PC-3 (cell line): ENCODE results near the gene GPD1L. TPM values are rescaled to one million over a fixed set of nuclear protein-coding genes. Genes with fewer than 3 reads are reported as not detected.

Source experiments
- ATAC-seq: fragments of 200-7000 bp; cut with Tn5 transposase; 2 replicates; pipeline ENCODE4 v1.9.1; 2020; ENCODE audit warnings: mild to moderate bottlenecking, moderate library complexity
- BruUV-seq: library from RNA; stranded (reverse); fragments of 400-500 nt; replicated peaks from 2 replicates; lab custom pipeline; 2021; lab: Mats Ljungman, UMichigan
- CTCF ChIA-PET: fragments of 300-600 bp; sonication (Branson Sonifier 250); formaldehyde crosslinking; loops from one replicate; lab custom pipeline; 2022; ENCODE audit warnings: antibody characterized with exemption; lab: Charles Lee
- POLR2A ChIA-PET: fragments of 300-600 bp; sonication (Branson Sonifier 250); formaldehyde crosslinking; loops from one replicate; lab custom pipeline; 2022; ENCODE audit warnings: antibody characterized with exemption; ENCODE audit not compliant: unreplicated experiment; lab: Charles Lee
- DNase-seq: peaks from one replicate; pipeline ENCODE4 v3.0.0-alpha.2; 2015
- H2AFZ ChIP-seq: fragments of 300-600 bp; sonication (generic); 2 replicates; pipeline ENCODE4 v1.6.0; 2016; ENCODE audit warnings: antibody characterized with exemption, low read length
- H3F3A ChIP-seq: fragments of 300-600 bp; sonication (generic); one replicate; pipeline ENCODE4 v1.6.0; 2017; ENCODE audit warnings: antibody characterized with exemption, low read length, control low read depth, mild to moderate bottlenecking; ENCODE audit not compliant: unreplicated experiment
- H3K27ac ChIP-seq: fragments of 300-600 bp; sonication (generic); 2 replicates; pipeline ENCODE4 v1.5.1; 2016; ENCODE audit warnings: mild to moderate bottlenecking, low read length
- H3K27me3 ChIP-seq: fragments of 300-600 bp; sonication (generic); 2 replicates; pipeline ENCODE4 v1.6.1; 2016; ENCODE audit warnings: low read length, mixed read lengths
- H3K36me3 ChIP-seq: fragments of 300-600 bp; sonication (generic); 2 replicates; pipeline ENCODE4 v1.6.1; 2016; ENCODE audit warnings: low read depth, mixed run types, low read length, mixed read lengths
- H3K4me1 ChIP-seq: fragments of 300-600 bp; sonication (generic); 2 replicates; pipeline ENCODE4 v1.5.1; 2016; ENCODE audit warnings: low read length; ENCODE audit not compliant: insufficient read depth
- H3K4me2 ChIP-seq: fragments of 300-600 bp; sonication (generic); 2 replicates; pipeline ENCODE4 v1.6.0; 2016; ENCODE audit warnings: low read length
- H3K4me3 ChIP-seq: fragments of 300-600 bp; sonication (generic); 2 replicates; pipeline ENCODE4 v1.5.1; 2016; ENCODE audit warnings: mild to moderate bottlenecking, low read length, mixed read lengths
- H3K79me2 ChIP-seq: fragments of 300-600 bp; sonication (generic); 2 replicates; pipeline ENCODE4 v1.6.1; 2017; ENCODE audit warnings: low read length, mixed read lengths
- H3K9ac ChIP-seq: fragments of 300-600 bp; sonication (generic); 2 replicates; pipeline ENCODE4 v1.6.0; 2016; ENCODE audit warnings: mild to moderate bottlenecking, low read length
- H3K9me2 ChIP-seq: fragments of 300-600 bp; sonication (generic); replicated peaks from 2 replicates; pipeline ENCODE4 v1.6.1; 2016; ENCODE audit warnings: mixed run types, low read length, mixed read lengths
- H3K9me3 ChIP-seq: fragments of 300-600 bp; sonication (generic); 2 replicates; pipeline ENCODE4 v1.6.1; 2016; ENCODE audit warnings: low read length, mixed read lengths
- H4K20me1 ChIP-seq: fragments of 300-600 bp; sonication (generic); 2 replicates; pipeline ENCODE4 v1.6.1; 2016; ENCODE audit warnings: low read length, mixed read lengths
- EZH2 ChIP-seq: fragments of 300-600 bp; sonication (generic); IDR thresholded peaks from one replicate; pipeline ENCODE4 v1.6.1; 2017; ENCODE audit warnings: antibody characterized with exemption, mild to moderate bottlenecking, low read length; ENCODE audit not compliant: unreplicated experiment
- EZH2phosphoT487 ChIP-seq: fragments of 300-600 bp; sonication (generic); IDR thresholded peaks from 2 replicates; pipeline ENCODE4 v1.6.1; 2018; ENCODE audit warnings: mild to moderate bottlenecking, antibody characterized with exemption, low read length, borderline replicate concordance
- intact Hi-C: fragments of 100-400 bp; cut with micrococcal nuclease; formaldehyde crosslinking; loops from 2 replicates; pipeline ENCODE4 v1.9.0; 2023
- total RNA-seq: library from RNA; depleted of rRNA; stranded (reverse); fragments of >200 nt; gene quantifications from 2 replicates; pipeline ENCODE4 v1.2.3, GENCODE V29; 2014
- TF ChIP-seq, protein P1 (sequence below): fragments of 300-600 bp; sonication (generic); conservative IDR thresholded peaks from 2 replicates; pipeline ENCODE4 v1.5.1; 2017; ENCODE audit warnings: antibody characterized with exemption, low read depth, mild to moderate bottlenecking, low read length

The GPD1L gene
- total RNA-seq, 1 experiment from 2014 or later, result 33.7 TPM

DNA sequence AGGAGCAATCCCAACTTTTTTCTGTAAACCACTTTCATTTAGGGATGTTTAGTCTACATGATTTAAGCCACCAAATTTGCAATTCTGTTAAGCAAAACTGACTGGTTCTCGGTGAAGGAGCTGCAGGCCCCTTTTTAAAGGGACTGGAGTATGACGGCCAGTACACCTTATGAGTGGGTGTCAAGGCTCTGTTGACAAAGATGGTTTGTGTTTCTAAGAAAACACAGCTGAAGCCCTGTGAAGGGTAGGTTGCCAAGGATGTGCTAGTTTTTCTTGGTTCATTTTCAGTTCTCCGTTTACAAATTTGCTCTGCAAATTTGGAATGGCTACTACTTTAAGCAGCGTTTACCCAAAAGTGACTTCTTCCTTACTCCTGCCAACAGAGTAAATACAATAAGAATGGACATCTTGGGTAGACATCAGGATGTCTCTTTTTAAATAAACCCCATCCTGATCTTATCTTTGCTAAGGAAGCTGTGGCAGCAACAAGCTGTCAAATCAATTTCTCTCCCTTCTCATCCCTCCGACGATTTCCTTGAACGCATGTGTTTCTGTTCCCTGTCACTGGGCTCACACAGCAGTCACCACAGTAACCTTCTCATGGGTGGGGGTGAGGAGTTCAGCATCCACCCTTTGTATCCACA lies 73.8 kb downstream of the GPD1L start:
- Histone ChIP-seq H4K20me1 (no peaks in the 10 kb centered on the region), H3K9me3 (no peaks in the 10 kb centered on the region), H3K4me3 (no peak overlapping the region), H3K9me2 (no peaks in the 10 kb centered on the region), H3K27me3 (no peaks in the 10 kb centered on the region), H3K36me3 (no peaks in the 10 kb centered on the region), H3F3A (no peaks in the 10 kb centered on the region), H2AFZ (no peak overlapping the region), H3K4me1 (peaks cover 9% of the 10 kb centered on the region; the same call in 1 of the 2 replicates), H3K79me2 (no peaks in the 10 kb centered on the region), H3K27ac (no peak overlapping the region), H3K4me2 (no peak overlapping the region), H3K9ac (no peak overlapping the region)
- ATAC-seq (no peak), DNase-seq (no peak)
- TF ChIP-seq EZH2phosphoT487 (no peak), EZH2 (no peak)
- TF ChIP-seq, protein P1, sequence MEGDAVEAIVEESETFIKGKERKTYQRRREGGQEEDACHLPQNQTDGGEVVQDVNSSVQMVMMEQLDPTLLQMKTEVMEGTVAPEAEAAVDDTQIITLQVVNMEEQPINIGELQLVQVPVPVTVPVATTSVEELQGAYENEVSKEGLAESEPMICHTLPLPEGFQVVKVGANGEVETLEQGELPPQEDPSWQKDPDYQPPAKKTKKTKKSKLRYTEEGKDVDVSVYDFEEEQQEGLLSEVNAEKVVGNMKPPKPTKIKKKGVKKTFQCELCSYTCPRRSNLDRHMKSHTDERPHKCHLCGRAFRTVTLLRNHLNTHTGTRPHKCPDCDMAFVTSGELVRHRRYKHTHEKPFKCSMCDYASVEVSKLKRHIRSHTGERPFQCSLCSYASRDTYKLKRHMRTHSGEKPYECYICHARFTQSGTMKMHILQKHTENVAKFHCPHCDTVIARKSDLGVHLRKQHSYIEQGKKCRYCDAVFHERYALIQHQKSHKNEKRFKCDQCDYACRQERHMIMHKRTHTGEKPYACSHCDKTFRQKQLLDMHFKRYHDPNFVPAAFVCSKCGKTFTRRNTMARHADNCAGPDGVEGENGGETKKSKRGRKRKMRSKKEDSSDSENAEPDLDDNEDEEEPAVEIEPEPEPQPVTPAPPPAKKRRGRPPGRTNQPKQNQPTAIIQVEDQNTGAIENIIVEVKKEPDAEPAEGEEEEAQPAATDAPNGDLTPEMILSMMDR, result no peak
- ChIA-PET CTCF (interaction anchor here (0.6 kb wide), 1 partner anchor 212 kb away, joined by 7 read pairs; the partner anchor contains the start of gene CMTM7), POLR2A (no interaction called here)
- intact Hi-C loops, result no loop called here
- no TSS peak for BruUV-seq

DNA sequence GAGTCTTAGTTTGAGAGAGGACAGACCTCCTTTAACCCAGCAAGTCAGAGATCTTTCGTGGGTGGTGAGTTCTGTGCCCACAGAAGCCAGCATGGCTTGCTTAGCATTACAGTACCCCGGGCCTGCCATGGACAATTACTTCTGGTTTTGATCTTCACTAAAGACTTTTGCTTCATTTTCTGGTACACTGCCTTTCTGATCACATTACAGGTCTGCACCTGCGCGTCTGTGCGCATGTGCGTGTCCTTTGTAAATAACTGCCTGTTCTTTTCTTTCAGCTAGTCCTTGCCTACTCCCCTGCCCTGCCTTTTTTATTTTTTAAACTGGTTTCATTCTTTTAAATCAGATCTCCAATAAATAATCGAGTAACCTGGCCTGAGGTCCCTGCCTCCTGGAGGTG lies 74.9 kb downstream of the GPD1L start:
- ATAC-seq, result no peak
- H3K27me3 ChIP-seq, result no peaks in the 10 kb centered on the region
- BruUV-seq, result no TSS peak
- no peaks in the 10 kb centered on the region for H4K20me1 ChIP-seq
- no peaks in the 10 kb centered on the region for H3K9me3 ChIP-seq
- H3K4me1 ChIP-seq, result peaks cover 9% of the 10 kb centered on the region; the same call in 1 of the 2 replicates
- no peak overlapping the region for H3K4me3 ChIP-seq
- CTCF ChIA-PET, result no interaction called here
- H3K36me3 ChIP-seq, result no peaks in the 10 kb centered on the region
- no peak for DNase-seq
- POLR2A ChIA-PET, result no interaction called here
- H2AFZ ChIP-seq, result no peak overlapping the region
- H3F3A ChIP-seq, result no peaks in the 10 kb centered on the region
- no peaks in the 10 kb centered on the region for H3K79me2 ChIP-seq
- no peaks in the 10 kb centered on the region for H3K9me2 ChIP-seq
- intact Hi-C loops, result no loop called here
- H3K4me2 ChIP-seq, result no peak overlapping the region
- no peak overlapping the region for H3K27ac ChIP-seq
- H3K9ac ChIP-seq, result no peak overlapping the region
- TF ChIP-seq, protein P1, result no peak
- no peak for TF ChIP-seq EZH2
- TF ChIP-seq EZH2phosphoT487, result no peak

GRCh38 chr3:32181796-32182195 lies 75.4 kb downstream of the GPD1L start:
- Histone ChIP-seq H3K9me3 (no peaks in the 10 kb centered on the region), H3K4me3 (no peak overlapping the region), H2AFZ (no peak overlapping the region), H3K9me2 (no peaks in the 10 kb centered on the region), H3K27me3 (no peaks in the 10 kb centered on the region), H3K4me1 (peaks cover 9% of the 10 kb centered on the region; the same call in 1 of the 2 replicates), H3F3A (no peaks in the 10 kb centered on the region), H3K36me3 (no peaks in the 10 kb centered on the region), H3K4me2 (no peak overlapping the region), H4K20me1 (no peaks in the 10 kb centered on the region), H3K27ac (no peak overlapping the region), H3K9ac (no peak overlapping the region), H3K79me2 (no peaks in the 10 kb centered on the region)
- ChIA-PET POLR2A (no interaction called here), CTCF (no interaction called here)
- TF ChIP-seq, protein P1, result no peak
- no peak for TF ChIP-seq EZH2
- TF ChIP-seq EZH2phosphoT487, result no peak
- no TSS peak for BruUV-seq
- intact Hi-C loops, result no loop called here
- DNase-seq, result no peak
- no peak for ATAC-seq
